Measurements from ENCODE around the gene HSD17B11. TPM values are rescaled to one million over a fixed set of nuclear protein-coding genes. Genes with fewer than 3 reads are reported as not detected.
"Not testable (repeated sequence)": the region's sequence is repeated elsewhere in the genome, so short reads cannot be mapped to it uniquely, and the experiment has no call there.

HSD17B11 gene
- total RNA-seq, 2 experiments from 2014 or later, result 30.2 to 32.2 TPM

GRCh38 chr4:87420276-87420830, 29.4 kb upstream of the HSD17B11 start:
- POLR2A ChIA-PET, result interaction anchor here (1.0 kb wide), 1 partner anchor 67 kb away, joined by 3 read pairs; no protein-coding TSS in a partner anchor

DNA sequence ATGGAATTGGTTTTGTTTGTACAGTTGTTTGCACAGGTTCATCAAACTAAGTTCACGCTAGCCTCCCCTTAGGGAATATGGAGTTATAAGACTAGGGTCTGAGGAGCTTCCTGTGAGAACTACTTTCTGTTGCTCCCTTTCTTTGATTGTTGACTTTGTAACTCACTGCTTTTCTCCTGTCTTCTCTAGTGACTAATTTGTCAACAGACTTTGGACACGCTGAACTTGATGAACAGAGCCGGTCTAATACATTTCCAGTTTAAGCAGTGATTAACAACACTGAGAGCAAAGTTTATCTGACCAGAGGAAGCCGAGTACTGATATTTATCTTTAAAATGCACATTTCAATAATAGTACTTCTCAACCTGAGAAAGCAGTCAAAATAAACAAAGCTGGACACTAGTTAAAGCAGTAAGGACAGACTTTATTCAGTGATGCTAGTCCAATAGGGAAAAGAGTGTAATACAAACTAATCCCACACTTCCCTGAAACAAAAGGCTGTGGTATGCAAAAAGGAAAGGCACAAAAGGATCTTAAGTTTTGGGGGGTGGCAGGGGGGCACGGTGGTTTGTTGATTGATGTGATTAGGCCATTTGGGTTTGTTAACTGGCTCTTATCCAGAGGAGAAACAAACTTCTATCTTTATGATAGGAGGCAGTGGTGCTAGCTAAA, 28.7 kb upstream of the HSD17B11 start:
- Mint-ChIP-seq H3K9me3 (ENCODE audit: insufficient read depth) (no peaks in the 10 kb centered on the region), H3K27ac (no peak overlapping the region), H3K4me1 (ENCODE audit: low read depth) (peaks cover 23% of the 10 kb centered on the region), H3K4me3 (no peak overlapping the region), H3K36me3 (ENCODE audit: low read depth) (peaks cover 3% of the 10 kb centered on the region), H3K27me3 (ENCODE audit: low read depth) (no peaks in the 10 kb centered on the region)
- CTCF ChIA-PET, result interaction anchor here (4.1 to 6.5 kb wide), 2 partner anchors 13 to 28 kb away, joined by 15 to 68 read pairs; partner anchors contain the start of gene HSD17B11
- ATAC-seq, result no peak
- DNase-seq, result no peak
- POLR2A ChIA-PET, result interaction anchor here (1.0 kb wide), 1 partner anchor 66 kb away, joined by 3 read pairs; no protein-coding TSS in a partner anchor

More at GRCh38 chr4:87420276-87420830, 29.4 kb upstream of the HSD17B11 start:
- ATAC-seq, result no peak
- Mint-ChIP-seq H3K27ac (no peak overlapping the region), H3K36me3 (ENCODE audit: low read depth) (peaks cover 3% of the 10 kb centered on the region), H3K4me3 (no peak overlapping the region), H3K9me3 (ENCODE audit: insufficient read depth) (no peaks in the 10 kb centered on the region), H3K27me3 (ENCODE audit: low read depth) (no peaks in the 10 kb centered on the region), H3K4me1 (ENCODE audit: low read depth) (peaks cover 25% of the 10 kb centered on the region)
- CTCF ChIA-PET, result interaction anchor here (4.1 to 6.5 kb wide), 2 partner anchors 13 to 29 kb away, joined by 15 to 68 read pairs; partner anchors contain the start of gene HSD17B11
- DNase-seq, result no peak

DNA sequence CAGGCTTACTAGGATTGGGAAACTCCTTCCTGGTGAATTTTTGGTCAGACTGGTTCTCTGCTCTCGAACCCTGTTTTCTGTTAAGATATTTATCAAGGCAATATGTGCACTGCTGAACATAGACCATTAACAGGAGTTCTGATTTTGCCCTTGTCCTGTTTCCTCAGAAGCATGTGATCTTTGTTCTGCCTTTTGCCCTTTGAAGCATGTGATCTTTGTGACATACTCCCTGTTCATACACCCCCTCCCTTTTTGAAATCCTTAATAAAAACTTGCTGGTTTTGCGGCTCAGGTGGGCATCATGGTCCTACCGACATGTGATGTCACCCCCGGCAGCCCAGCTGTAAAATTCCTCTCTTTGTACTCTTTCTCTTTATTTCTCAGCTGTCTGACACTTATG, 27.4 kb upstream of the HSD17B11 start:
- H3K27me3 Mint-ChIP-seq (ENCODE audit: low read depth); ATAC-seq; H3K4me3 Mint-ChIP-seq; POLR2A ChIA-PET; CTCF ChIA-PET; H3K36me3 Mint-ChIP-seq (ENCODE audit: low read depth); H3K27ac Mint-ChIP-seq; H3K9me3 Mint-ChIP-seq (ENCODE audit: insufficient read depth); DNase-seq: not testable (repeated sequence)
- peaks cover 13% of the 10 kb centered on the region for H3K4me1 Mint-ChIP-seq (ENCODE audit: low read depth)

- no peak overlapping the region for H3K4me3 Mint-ChIP-seq
- H3K36me3 Mint-ChIP-seq (ENCODE audit: low read depth), result no peaks in the 10 kb centered on the region
- peaks cover 9% of the 10 kb centered on the region for H3K27me3 Mint-ChIP-seq (ENCODE audit: low read depth)
- CTCF ChIA-PET, result interaction anchor here (2.3 kb wide), 1 partner anchor 41 kb away, joined by 7 read pairs; no protein-coding TSS in a partner anchor
- no peak overlapping the region for H3K27ac Mint-ChIP-seq
- ATAC-seq (no peak), DNase-seq (no peak)
- no peaks in the 10 kb centered on the region for H3K9me3 Mint-ChIP-seq (ENCODE audit: insufficient read depth)
- POLR2A ChIA-PET, result no interaction called here
- H3K4me1 Mint-ChIP-seq (ENCODE audit: low read depth), result peaks cover 10% of the 10 kb centered on the region
These were observed 26.0 kb upstream of the HSD17B11 start for GRCh38 chr4:87416965-87417364.

- ChIA-PET POLR2A (no interaction called here), CTCF (no interaction called here)
- no peaks in the 10 kb centered on the region for H3K36me3 Mint-ChIP-seq (ENCODE audit: low read depth)
- no peaks in the 10 kb centered on the region for H3K4me1 Mint-ChIP-seq (ENCODE audit: low read depth)
- ATAC-seq (no peak), DNase-seq (no peak)
- no peak overlapping the region for H3K4me3 Mint-ChIP-seq
- H3K27me3 Mint-ChIP-seq (ENCODE audit: low read depth), result peaks cover 18% of the 10 kb centered on the region
- no peaks in the 10 kb centered on the region for H3K9me3 Mint-ChIP-seq (ENCODE audit: insufficient read depth)
- H3K27ac Mint-ChIP-seq, result no peak overlapping the region
These were observed 23.8 kb upstream of the HSD17B11 start for GRCh38 chr4:87414816-87415215.

- ChIA-PET POLR2A (no interaction called here), CTCF (interaction anchor here (1.2 to 2.1 kb wide), 3 partner anchors 12 to 35 kb away, joined by 3 to 6 read pairs (median 3); partner anchors contain the start of gene NUDT9)
- DNase-seq (no peak), ATAC-seq (no peak)
- Mint-ChIP-seq H3K9me3 (ENCODE audit: insufficient read depth) (no peaks in the 10 kb centered on the region), H3K27me3 (ENCODE audit: low read depth) (peaks cover 21% of the 10 kb centered on the region), H3K36me3 (ENCODE audit: low read depth) (peaks cover 2% of the 10 kb centered on the region), H3K4me1 (ENCODE audit: low read depth) (peaks cover 20% of the 10 kb centered on the region), H3K4me3 (no peak overlapping the region), H3K27ac (no peak overlapping the region)
These were observed 19.7 kb upstream of the HSD17B11 start for GRCh38 chr4:87410679-87411078.

DNA sequence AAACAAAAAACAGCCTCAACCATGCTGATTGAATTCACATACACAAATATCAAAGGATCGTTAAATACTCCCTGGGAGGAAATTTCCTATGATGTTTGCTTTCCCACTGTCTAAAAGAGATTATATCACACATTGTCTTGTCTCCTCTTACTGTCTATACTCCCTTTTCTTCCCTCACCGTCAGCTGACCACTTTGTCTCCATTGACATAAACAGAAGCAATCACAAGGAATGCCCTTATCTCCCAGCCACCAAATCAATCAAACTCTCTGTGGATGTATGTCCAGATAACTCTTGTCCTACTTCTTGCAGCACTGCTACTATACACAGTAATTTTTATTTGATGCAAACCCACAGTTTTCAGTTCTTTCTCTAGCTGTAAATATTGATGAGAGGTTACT, 19.2 kb upstream of the HSD17B11 start:
- H3K9me3 Mint-ChIP-seq (ENCODE audit: insufficient read depth), result no peaks in the 10 kb centered on the region
- ChIA-PET POLR2A (no interaction called here), CTCF (interaction anchor here (1.4 to 2.1 kb wide), 2 partner anchors 12 to 18 kb away, joined by 3 to 6 read pairs; partner anchors contain the start of gene NUDT9)
- DNase-seq (no peak), ATAC-seq (no peak)
- H3K36me3 Mint-ChIP-seq (ENCODE audit: low read depth), result peaks cover 2% of the 10 kb centered on the region
- peaks cover 21% of the 10 kb centered on the region for H3K27me3 Mint-ChIP-seq (ENCODE audit: low read depth)
- peaks cover 20% of the 10 kb centered on the region for H3K4me1 Mint-ChIP-seq (ENCODE audit: low read depth)
- no peak overlapping the region for H3K4me3 Mint-ChIP-seq
- H3K27ac Mint-ChIP-seq, result no peak overlapping the region

DNA sequence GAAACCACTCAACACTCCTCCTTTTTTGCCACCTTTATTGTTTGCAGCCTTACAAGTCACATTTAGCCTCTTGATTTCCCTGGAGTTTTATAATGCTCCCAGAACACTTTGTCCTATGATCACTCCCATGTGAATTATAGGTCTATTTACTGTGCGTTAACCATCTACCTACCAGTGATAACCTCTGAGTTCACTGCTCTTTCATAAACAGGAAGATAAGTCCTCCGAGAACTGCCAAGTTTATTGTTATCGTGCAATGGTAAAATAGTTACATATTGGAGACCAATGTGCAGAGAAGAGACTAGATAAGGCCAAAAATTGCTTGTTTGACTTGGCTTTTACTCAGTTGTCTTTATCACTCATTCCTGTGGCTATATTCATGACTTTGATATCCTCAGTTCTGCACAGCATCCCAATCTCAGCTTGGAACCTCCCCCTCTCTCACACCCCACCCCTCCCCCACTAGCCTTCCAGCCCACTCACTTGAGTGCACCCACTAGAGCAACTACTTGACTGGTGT, 18.5 kb upstream of the HSD17B11 start:
- ATAC-seq (no peak), DNase-seq (no peak)
- Mint-ChIP-seq H3K4me3 (no peak overlapping the region), H3K36me3 (ENCODE audit: low read depth) (peaks cover 2% of the 10 kb centered on the region), H3K9me3 (ENCODE audit: insufficient read depth) (no peaks in the 10 kb centered on the region), H3K27ac (no peak overlapping the region), H3K4me1 (ENCODE audit: low read depth) (peaks cover 20% of the 10 kb centered on the region), H3K27me3 (ENCODE audit: low read depth) (peaks cover 21% of the 10 kb centered on the region)
- POLR2A ChIA-PET, result no interaction called here
- CTCF ChIA-PET, result interaction anchor here (2.1 kb wide), 1 partner anchor 13 kb away, joined by 6 read pairs; the partner anchor contains the start of gene NUDT9

DNA sequence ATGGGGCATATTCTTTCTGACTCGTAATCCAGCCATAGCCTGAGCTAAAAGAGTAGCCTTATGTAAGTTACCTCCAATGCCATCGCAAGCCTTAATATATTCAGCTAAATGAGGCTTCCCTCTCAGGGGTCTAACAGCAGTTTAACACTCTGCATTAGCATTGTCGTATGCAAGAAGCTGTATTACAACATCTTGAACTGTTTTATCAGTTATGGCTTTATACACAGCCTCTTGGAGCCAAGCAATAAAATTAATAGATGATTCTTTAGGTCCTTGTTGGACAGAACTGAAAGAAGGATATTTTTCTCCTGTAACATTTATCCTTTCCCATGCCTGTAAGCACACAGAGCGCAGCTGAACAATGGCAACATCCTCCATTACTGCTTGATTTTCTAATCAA, 15.9 kb upstream of the HSD17B11 start:
- not testable (repeated sequence) for H3K36me3 Mint-ChIP-seq (ENCODE audit: low read depth); ATAC-seq; H3K9me3 Mint-ChIP-seq (ENCODE audit: insufficient read depth); DNase-seq
- Mint-ChIP-seq H3K27me3 (ENCODE audit: low read depth) (peaks cover 13% of the 10 kb centered on the region), H3K4me3 (peak overlapping the region; percentile 4), H3K27ac (peak overlapping the region; percentile 74), H3K4me1 (ENCODE audit: low read depth) (peaks cover 20% of the 10 kb centered on the region)
- CTCF ChIA-PET, result interaction anchor here (2.2 to 2.7 kb wide), 2 partner anchors 14 to 16 kb away, joined by 13 to 15 read pairs; partner anchors contain the start of genes HSD17B11 and NUDT9
- POLR2A ChIA-PET, result interaction anchor here (0.7 to 1.7 kb wide), 4 partner anchors 8 to 16 kb away, joined by 3 to 8 read pairs (median 4); partner anchors contain the start of genes HSD17B11 and NUDT9

GRCh38 chr4:87406462-87406861, 15.5 kb upstream of the HSD17B11 start:
- ChIA-PET CTCF (interaction anchor here (2.2 to 2.7 kb wide), 2 partner anchors 15 to 16 kb away, joined by 13 to 15 read pairs; partner anchors contain the start of genes HSD17B11 and NUDT9), POLR2A (interaction anchor here (1.0 to 1.7 kb wide), 3 partner anchors 11 to 16 kb away, joined by 3 to 8 read pairs (median 5); partner anchors contain the start of genes HSD17B11 and NUDT9)
- Mint-ChIP-seq H3K4me3 (peak overlapping the region; percentile 4), H3K9me3 (ENCODE audit: insufficient read depth) (peaks cover 4% of the 10 kb centered on the region), H3K36me3 (ENCODE audit: low read depth) (peaks cover 2% of the 10 kb centered on the region), H3K27me3 (ENCODE audit: low read depth) (peaks cover 11% of the 10 kb centered on the region), H3K27ac (peak overlapping the region; percentile 74), H3K4me1 (ENCODE audit: low read depth) (peaks cover 20% of the 10 kb centered on the region)
- ATAC-seq (peak; percentile 75), DNase-seq (peak; percentile 51)

GRCh38 chr4:87405211-87405820, 14.3 kb upstream of the HSD17B11 start:
- DNase-seq, result no peak
- H3K27me3 Mint-ChIP-seq (ENCODE audit: low read depth), result peaks cover 8% of the 10 kb centered on the region
- no peak for ATAC-seq
- H3K27ac Mint-ChIP-seq, result no peak overlapping the region
- ChIA-PET CTCF (interaction anchor here (1.1 to 1.2 kb wide), 2 partner anchors 11 to 14 kb away, joined by 3 to 4 read pairs; partner anchors contain the start of gene HSD17B11), POLR2A (no interaction called here)
- peaks cover 4% of the 10 kb centered on the region for H3K9me3 Mint-ChIP-seq (ENCODE audit: insufficient read depth)
- no peak overlapping the region for H3K4me3 Mint-ChIP-seq
- H3K36me3 Mint-ChIP-seq (ENCODE audit: low read depth), result peaks cover 2% of the 10 kb centered on the region
- peaks cover 20% of the 10 kb centered on the region for H3K4me1 Mint-ChIP-seq (ENCODE audit: low read depth)

Measured in activated CD8-positive, alpha-beta T cell treated with anti-CD3 and anti-CD28 coated beads, Interleukin-2, amount 10 ng/mL, durations not matched to agents 7 days and 5 days (primary cell).